A673 (cell line): ENCODE measurements around the gene VWDE.

Source experiments
- EZH2 ChIP-seq: fragments of 200-600 bp; sonication (generic); IDR thresholded peaks from 2 replicates; pipeline ENCODE4 v1.6.1; 2017; ENCODE audit warnings: borderline replicate concordance, low read depth, mild to moderate bottlenecking, mixed read lengths, antibody characterized with exemption, low read length; ENCODE audit not compliant: poor library complexity, severe bottlenecking
- TF ChIP-seq, protein P1 (sequence below): fragments of 300-800, 200-600 bp; sonication (generic); conservative IDR thresholded peaks from 2 replicates; pipeline ENCODE4 v1.5.1; 2017; ENCODE audit warnings: low read depth, mild to moderate bottlenecking, antibody characterized with exemption, low read length, moderate library complexity, mixed read lengths

DNA sequence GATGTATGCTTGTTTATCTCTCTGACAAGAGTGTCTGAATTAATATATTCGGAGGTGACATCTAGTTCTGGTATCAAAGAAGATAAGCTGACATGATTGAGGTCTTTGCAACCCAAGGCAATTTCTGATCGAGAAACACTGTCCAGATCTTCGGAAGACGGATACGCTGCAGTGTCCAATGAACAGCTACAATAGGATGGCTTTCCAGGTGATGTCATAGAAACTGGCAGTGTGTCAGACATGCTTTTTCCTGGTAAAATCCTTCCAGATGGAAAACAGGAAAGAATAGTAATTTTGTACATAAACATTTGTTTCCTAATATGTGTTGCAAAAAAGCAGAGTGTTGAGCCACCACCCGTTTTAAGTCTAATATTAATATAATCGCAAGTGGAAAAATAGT is 33.4 kb downstream of the VWDE start:
- TF ChIP-seq, protein P1, sequence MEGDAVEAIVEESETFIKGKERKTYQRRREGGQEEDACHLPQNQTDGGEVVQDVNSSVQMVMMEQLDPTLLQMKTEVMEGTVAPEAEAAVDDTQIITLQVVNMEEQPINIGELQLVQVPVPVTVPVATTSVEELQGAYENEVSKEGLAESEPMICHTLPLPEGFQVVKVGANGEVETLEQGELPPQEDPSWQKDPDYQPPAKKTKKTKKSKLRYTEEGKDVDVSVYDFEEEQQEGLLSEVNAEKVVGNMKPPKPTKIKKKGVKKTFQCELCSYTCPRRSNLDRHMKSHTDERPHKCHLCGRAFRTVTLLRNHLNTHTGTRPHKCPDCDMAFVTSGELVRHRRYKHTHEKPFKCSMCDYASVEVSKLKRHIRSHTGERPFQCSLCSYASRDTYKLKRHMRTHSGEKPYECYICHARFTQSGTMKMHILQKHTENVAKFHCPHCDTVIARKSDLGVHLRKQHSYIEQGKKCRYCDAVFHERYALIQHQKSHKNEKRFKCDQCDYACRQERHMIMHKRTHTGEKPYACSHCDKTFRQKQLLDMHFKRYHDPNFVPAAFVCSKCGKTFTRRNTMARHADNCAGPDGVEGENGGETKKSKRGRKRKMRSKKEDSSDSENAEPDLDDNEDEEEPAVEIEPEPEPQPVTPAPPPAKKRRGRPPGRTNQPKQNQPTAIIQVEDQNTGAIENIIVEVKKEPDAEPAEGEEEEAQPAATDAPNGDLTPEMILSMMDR: no peak
- TF ChIP-seq EZH2: no peak
